H9 (cell line): ENCODE results near the gene PIK3C2A. TPM values are rescaled to one million over a fixed set of nuclear protein-coding genes. Genes with fewer than 3 reads are reported as not detected.

Source experiments
- DNase-seq: peaks from one replicate; pipeline ENCODE4 v3.0.0-alpha.2; 2017
- H2AFZ ChIP-seq: one replicate; pipeline ENCODE4 v1.6.1; 2013; ENCODE audit warnings: mild to moderate bottlenecking, low read length, control low read depth, moderate library complexity
- H2AK5ac ChIP-seq: 2 replicates; pipeline ENCODE4 v1.6.1; 2013; ENCODE audit warnings: low read length, control low read depth, mixed read lengths; ENCODE audit not compliant: insufficient read length
- H2BK120ac ChIP-seq: one replicate; pipeline ENCODE4 v1.6.1; 2013; ENCODE audit warnings: low read depth, mild to moderate bottlenecking, low read length, control low read depth, inconsistent platforms; ENCODE audit not compliant: poor library complexity, severe bottlenecking
- H2BK12ac ChIP-seq: 2 replicates; pipeline ENCODE4 v1.6.1; 2013; ENCODE audit warnings: low read length, control low read depth, mixed read lengths, low read depth; ENCODE audit not compliant: insufficient read length
- H2BK15ac ChIP-seq: 2 replicates; pipeline ENCODE4 v1.6.1; 2013; ENCODE audit warnings: low read depth, low read length, control low read depth
- H2BK20ac ChIP-seq: one replicate; pipeline ENCODE4 v1.6.1; 2013; ENCODE audit warnings: low read depth, mild to moderate bottlenecking, low read length, control low read depth, inconsistent platforms; ENCODE audit not compliant: poor library complexity, severe bottlenecking
- H2BK5ac ChIP-seq: 2 replicates; pipeline ENCODE4 v1.6.1; 2013; ENCODE audit warnings: low read length, control low read depth, mixed read lengths; ENCODE audit not compliant: insufficient read length
- H3K14ac ChIP-seq: 2 replicates; pipeline ENCODE4 v1.6.1; 2013; ENCODE audit warnings: low read length, control low read depth; ENCODE audit not compliant: insufficient read depth
- H3K18ac ChIP-seq: 2 replicates; pipeline ENCODE4 v1.6.1; 2013; ENCODE audit warnings: low read depth, mild to moderate bottlenecking, mixed read lengths, low read length, control low read depth; ENCODE audit not compliant: insufficient read length
- H3K23ac ChIP-seq: 2 replicates; pipeline ENCODE4 v1.6.1; 2013; ENCODE audit warnings: low read length, control low read depth, mixed read lengths, low read depth; ENCODE audit not compliant: insufficient read length
- H3K23me2 ChIP-seq: 2 replicates; pipeline ENCODE4 v1.6.1; 2013; ENCODE audit warnings: low read depth, mild to moderate bottlenecking, mixed read lengths, low read length, control low read depth; ENCODE audit not compliant: insufficient read length, poor library complexity, severe bottlenecking
- H3K27ac ChIP-seq: 2 replicates; pipeline ENCODE4 v1.5.1; 2013; ENCODE audit warnings: low read length, control low read depth, mixed read lengths, low read depth; ENCODE audit not compliant: insufficient read length
- H3K27me3 ChIP-seq: 2 replicates; pipeline ENCODE4 v1.6.1; 2013; ENCODE audit warnings: low read length, control low read depth, inconsistent platforms; ENCODE audit not compliant: insufficient read depth
- H3K4ac ChIP-seq: 2 replicates; pipeline ENCODE4 v1.6.1; 2013; ENCODE audit warnings: low read depth, mild to moderate bottlenecking, control low read depth, inconsistent platforms, low read length, moderate library complexity
- H3K4me1 ChIP-seq: 2 replicates; pipeline ENCODE4 v1.6.1; 2013; ENCODE audit warnings: low read length, control low read depth, inconsistent platforms; ENCODE audit not compliant: insufficient read depth
- H3K4me2 ChIP-seq: 2 replicates; pipeline ENCODE4 v1.6.1; 2013; ENCODE audit warnings: low read length, control low read depth, mixed read lengths; ENCODE audit not compliant: insufficient read length, insufficient read depth
- H3K56ac ChIP-seq: 2 replicates; pipeline ENCODE4 v1.6.1; 2013; ENCODE audit warnings: low read depth, mild to moderate bottlenecking, mixed read lengths, low read length, control low read depth; ENCODE audit not compliant: insufficient read length
- H3K79me1 ChIP-seq: 2 replicates; pipeline ENCODE4 v1.6.1; 2013; ENCODE audit warnings: low read depth, mild to moderate bottlenecking, moderate library complexity, low read length, control low read depth, inconsistent platforms; ENCODE audit not compliant: insufficient read depth, poor library complexity, severe bottlenecking
- H3K79me2 ChIP-seq: 2 replicates; pipeline ENCODE4 v1.6.1; 2013; ENCODE audit warnings: low read length, control low read depth, inconsistent platforms; ENCODE audit not compliant: insufficient read depth
- H3K9ac ChIP-seq: 2 replicates; pipeline ENCODE4 v1.6.1; 2013; ENCODE audit warnings: low read length, control low read depth, mixed read lengths; ENCODE audit not compliant: insufficient read length; ENCODE audit errors: extremely low read depth
- H3K9me3 ChIP-seq: one replicate; pipeline ENCODE4 v1.6.1; 2013; ENCODE audit warnings: low read depth, low read length, inconsistent platforms; ENCODE audit not compliant: control insufficient read depth
- H3T11ph ChIP-seq: one replicate; pipeline ENCODE4 v1.6.1; 2013; ENCODE audit warnings: mild to moderate bottlenecking, low read length, control low read depth, inconsistent platforms
- H4K20me1 ChIP-seq: one replicate; pipeline ENCODE4 v1.6.1; 2013; ENCODE audit not compliant: control insufficient read depth, insufficient read length, insufficient read depth
- H4K5ac ChIP-seq: 2 replicates; pipeline ENCODE4 v1.6.1; 2013; ENCODE audit warnings: low read depth, mild to moderate bottlenecking, mixed read lengths, low read length, control low read depth; ENCODE audit not compliant: insufficient read length
- H4K8ac ChIP-seq: replicated peaks from 2 replicates; pipeline ENCODE4 v1.6.1; 2013; ENCODE audit warnings: low read length, control low read depth, mixed read lengths, low read depth; ENCODE audit not compliant: insufficient read length
- H4K91ac ChIP-seq: 2 replicates; pipeline ENCODE4 v1.6.1; 2013; ENCODE audit warnings: low read depth, mild to moderate bottlenecking, moderate library complexity, mixed read lengths, low read length, control low read depth; ENCODE audit not compliant: insufficient read length
- H3K27ac Mint-ChIP-seq, 3 experiments: 2 replicates in 2 of 3; 3 replicates in 1 of 3; pipeline ENCODE4 v1.8.0; 2020 to 2021; ENCODE audit warnings: mixed read lengths in 3 of 3, mild to moderate bottlenecking in 1 of 3, moderate library complexity in 1 of 3
- H3K27me3 Mint-ChIP-seq: 2 replicates; pipeline ENCODE4 v1.8.0; 2021; ENCODE audit warnings: low read depth, mild to moderate bottlenecking, moderate library complexity, mixed read lengths
- H3K36me3 Mint-ChIP-seq, 3 experiments: 2 replicates in 2 of 3; 3 replicates in 1 of 3; pipeline ENCODE4 v1.8.0; 2020 to 2021; ENCODE audit warnings: low read depth in 3 of 3, mixed read lengths in 3 of 3; ENCODE audit not compliant: insufficient read depth in 1 of 3
- H3K4me1 Mint-ChIP-seq, 2 experiments: 2 replicates each; pipeline ENCODE4 v1.8.0; 2020; ENCODE audit warnings: mixed read lengths in 2 of 2
- H3K4me3 Mint-ChIP-seq, 2 experiments: 2 replicates in 1 of 2; 3 replicates in 1 of 2; pipeline ENCODE4 v1.8.0; 2020 to 2021; ENCODE audit warnings: mild to moderate bottlenecking in 2 of 2, mixed read lengths in 2 of 2, moderate library complexity in 1 of 2
- H3K9me3 Mint-ChIP-seq, 2 experiments: 2 replicates in 1 of 2; 3 replicates in 1 of 2; pipeline ENCODE4 v1.8.0; 2020; ENCODE audit warnings: mild to moderate bottlenecking in 2 of 2, mixed read lengths in 2 of 2, moderate library complexity in 1 of 2
- CTCF ChIP-seq: fragments of 200-600 bp; sonication (generic); conservative IDR thresholded peaks from 3 replicates; pipeline ENCODE4 v1.8.0; 2021; ENCODE audit warnings: antibody characterized with exemption, mild to moderate bottlenecking
- total RNA-seq: library from RNA; stranded (reverse); gene quantifications from 2 replicates; pipeline ENCODE4 v1.2.1, GENCODE V29; 2021

The PIK3C2A gene
- total RNA-seq, 1 experiment from 2014 or later: 82.6 TPM

GRCh38 chr11:17218403-17218802 is 10.6 kb upstream of the PIK3C2A start:
- no peak overlapping the region for H2AFZ ChIP-seq
- no peak overlapping the region for H3T11ph ChIP-seq
- H2BK15ac ChIP-seq: no peak overlapping the region
- no peaks in the 10 kb centered on the region for H3K23me2 ChIP-seq
- H3K18ac ChIP-seq: no peak overlapping the region
- no peak overlapping the region for H2BK120ac ChIP-seq
- H2BK20ac ChIP-seq: no peak overlapping the region
- no peaks in the 10 kb centered on the region for H3K79me2 ChIP-seq
- DNase-seq: no peak
- Mint-ChIP-seq H3K4me1 (peaks cover 0 to 5% of the 10 kb centered on the region in 2 experiments; a peak in 2 of 4 replicates), H3K27ac (no peak overlapping the region), H3K36me3 (peaks cover 9 to 19% (median 14%) of the 10 kb centered on the region in 3 experiments), H3K4me3 (no peak overlapping the region), H3K27me3 (no peaks in the 10 kb centered on the region), H3K9me3 (peaks cover 9 to 11% of the 10 kb centered on the region in 2 experiments; a peak in 4 of 5 replicates)
- no peak overlapping the region for H3K9ac ChIP-seq
- no peak overlapping the region for H3K4me2 ChIP-seq
- H3K27me3 ChIP-seq: no peaks in the 10 kb centered on the region
- no peaks in the 10 kb centered on the region for H3K79me1 ChIP-seq
- no peaks in the 10 kb centered on the region for H4K20me1 ChIP-seq
- no peaks in the 10 kb centered on the region for H3K9me3 ChIP-seq
- H3K4ac ChIP-seq: no peak overlapping the region
- no peak overlapping the region for H3K14ac ChIP-seq
- TF ChIP-seq CTCF: no peak
- no peak overlapping the region for H2AK5ac ChIP-seq
- no peak overlapping the region for H4K91ac ChIP-seq
- no peak overlapping the region for H3K56ac ChIP-seq
- H3K27ac ChIP-seq: no peak overlapping the region
- no peak overlapping the region for H4K8ac ChIP-seq
- H3K23ac ChIP-seq: no peak overlapping the region
- no peak overlapping the region for H2BK5ac ChIP-seq
- H4K5ac ChIP-seq: no peak overlapping the region
- H3K4me1 ChIP-seq: no peaks in the 10 kb centered on the region
- no peak overlapping the region for H2BK12ac ChIP-seq
